ENCODE results near the gene TSACC.
"Not testable (repeated sequence)": the region's sequence is repeated elsewhere in the genome, so short reads cannot be mapped to it uniquely, and the experiment has no call there.

Gene TSACC

GRCh38 chr1:156347331-156347730, 9.0 kb downstream of the TSACC start:
- DNase-seq: no peak

DNA sequence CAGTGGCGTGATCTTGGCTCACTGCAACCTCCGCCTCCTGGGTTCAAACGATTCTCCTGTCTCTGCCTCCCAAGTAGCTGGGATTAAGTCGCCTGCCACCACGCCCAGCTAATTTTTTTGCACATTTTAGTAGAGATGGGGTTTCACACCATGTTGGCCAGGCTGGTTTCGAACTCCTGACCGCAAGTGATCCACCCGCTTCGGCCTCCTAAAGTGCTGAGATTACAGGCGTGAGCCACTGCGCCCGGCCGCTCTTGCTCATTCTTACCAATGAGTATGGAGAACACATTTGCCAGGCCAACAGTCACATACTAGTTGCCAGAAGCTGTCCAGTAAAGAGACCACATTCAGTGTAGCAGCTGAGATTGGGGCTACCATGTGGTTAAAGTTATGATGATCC, 14.2 kb downstream of the TSACC start:
- DNase-seq: not testable (repeated sequence)

DNA sequence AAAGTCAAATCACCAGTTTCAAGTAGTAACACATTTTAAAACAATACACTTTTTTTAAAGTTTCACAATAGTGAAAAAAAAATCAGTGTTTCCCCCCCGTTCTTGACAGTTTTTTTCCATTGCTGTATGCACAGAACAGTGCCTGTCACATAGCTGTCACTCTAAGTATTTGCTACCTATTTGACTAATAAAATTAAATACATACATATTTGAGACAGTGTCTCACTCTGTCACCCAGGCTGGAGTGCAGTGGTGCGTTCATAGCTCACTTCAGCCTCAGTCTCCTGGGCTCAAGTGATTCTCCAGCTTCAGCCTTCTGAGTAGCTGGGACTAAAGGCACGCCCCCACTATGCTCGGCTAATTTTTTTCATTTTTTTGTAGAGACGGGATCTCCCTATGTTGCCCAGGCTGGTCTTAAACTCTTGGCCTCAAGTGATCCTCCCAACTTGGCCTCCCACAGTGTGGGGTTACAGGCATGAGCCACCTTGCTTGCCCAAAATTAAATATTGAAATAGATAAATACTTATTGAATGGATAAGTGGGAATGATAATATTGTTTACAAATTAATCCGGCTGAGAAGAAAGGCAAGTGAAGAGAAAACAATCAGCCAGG, 18.0 kb downstream of the TSACC start:
- no peak for DNase-seq

DNA sequence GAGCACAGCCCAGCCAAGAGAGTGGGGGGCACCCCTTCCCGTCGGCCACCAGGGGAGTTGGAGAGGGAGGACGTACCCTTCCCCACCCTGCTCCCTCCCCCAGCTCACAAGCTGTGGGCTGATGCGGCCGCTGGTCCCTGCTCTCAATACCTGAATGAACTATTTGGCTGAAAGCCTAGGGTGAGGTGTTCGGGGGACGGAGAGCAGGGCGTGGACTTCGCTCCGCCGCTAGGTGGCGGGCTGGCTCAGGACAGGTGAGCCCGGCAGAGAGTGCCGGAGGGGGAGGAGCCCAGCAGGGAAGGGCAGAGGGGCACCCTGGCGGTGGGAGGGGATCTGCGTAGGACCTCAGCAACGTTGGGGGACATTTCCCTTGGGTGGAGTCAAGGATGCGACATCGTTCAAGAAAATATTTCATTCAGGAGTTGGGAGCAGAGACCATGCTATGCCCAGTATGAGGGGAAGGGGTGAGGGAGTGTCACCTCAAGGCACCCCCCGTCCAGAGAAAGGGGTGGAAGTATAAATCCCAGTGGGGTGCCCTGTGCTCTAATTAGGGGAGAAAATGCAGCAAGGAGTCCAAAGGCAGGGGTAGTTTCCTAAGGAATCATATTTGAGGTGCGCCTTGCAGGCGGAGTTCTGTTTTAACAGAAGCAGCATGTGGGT, 18.7 kb downstream of the TSACC start:
- peak; percentile 66 to 89 (median 80) for DNase-seq

GRCh38 chr1:156357977-156358376, 19.7 kb downstream of the TSACC start:
- DNase-seq: no peak

GRCh38 chr1:156358641-156359040, 20.3 kb downstream of the TSACC start:
- DNase-seq: peak in 1 of 3 experiments; percentile 24

- DNase-seq: no peak
Observed at GRCh38 chr1:156359249-156359648, 20.9 kb downstream of the TSACC start.

DNA sequence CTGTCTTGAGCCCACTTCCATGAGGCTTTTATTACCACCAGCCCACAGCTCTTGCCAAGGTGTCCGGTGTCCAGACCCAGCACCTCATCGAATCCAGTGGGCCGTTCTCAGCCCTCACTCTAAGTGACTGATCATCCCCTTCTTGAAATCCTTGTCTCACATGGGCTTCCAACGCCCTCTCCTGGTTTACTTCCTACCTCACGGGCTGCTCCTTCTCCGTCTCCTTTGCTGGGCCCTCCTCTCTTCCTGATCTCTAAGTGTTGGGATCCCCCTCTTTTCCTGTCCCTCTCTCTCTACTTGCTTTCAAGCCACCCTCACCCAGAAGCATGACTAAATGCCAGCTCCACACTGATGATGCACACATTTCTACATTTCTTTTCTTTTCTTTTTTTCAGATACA, 21.6 kb downstream of the TSACC start:
- DNase-seq: no peak

DNA sequence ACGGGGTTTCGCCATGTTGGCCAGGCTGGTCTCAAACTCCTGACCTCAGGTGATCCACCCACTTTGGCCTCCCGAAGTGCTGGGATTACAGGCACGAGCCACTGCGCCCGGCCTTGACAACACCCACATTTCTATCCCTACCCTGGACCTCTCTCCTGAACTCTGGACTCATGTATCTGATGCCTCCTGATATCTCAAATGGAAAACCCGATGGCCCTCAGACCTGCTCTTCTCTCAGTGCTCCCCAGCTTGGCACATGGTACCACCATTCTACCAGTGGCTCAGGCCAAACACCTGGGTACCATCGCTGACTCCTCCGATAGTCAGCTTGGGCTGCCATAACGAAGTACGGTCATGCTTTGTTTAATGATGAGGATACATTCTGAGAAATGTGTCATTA, 22.2 kb downstream of the TSACC start:
- no peak for DNase-seq

GRCh38 chr1:156365754-156366153, 27.4 kb downstream of the TSACC start:
- DNase-seq: no peak

DNA sequence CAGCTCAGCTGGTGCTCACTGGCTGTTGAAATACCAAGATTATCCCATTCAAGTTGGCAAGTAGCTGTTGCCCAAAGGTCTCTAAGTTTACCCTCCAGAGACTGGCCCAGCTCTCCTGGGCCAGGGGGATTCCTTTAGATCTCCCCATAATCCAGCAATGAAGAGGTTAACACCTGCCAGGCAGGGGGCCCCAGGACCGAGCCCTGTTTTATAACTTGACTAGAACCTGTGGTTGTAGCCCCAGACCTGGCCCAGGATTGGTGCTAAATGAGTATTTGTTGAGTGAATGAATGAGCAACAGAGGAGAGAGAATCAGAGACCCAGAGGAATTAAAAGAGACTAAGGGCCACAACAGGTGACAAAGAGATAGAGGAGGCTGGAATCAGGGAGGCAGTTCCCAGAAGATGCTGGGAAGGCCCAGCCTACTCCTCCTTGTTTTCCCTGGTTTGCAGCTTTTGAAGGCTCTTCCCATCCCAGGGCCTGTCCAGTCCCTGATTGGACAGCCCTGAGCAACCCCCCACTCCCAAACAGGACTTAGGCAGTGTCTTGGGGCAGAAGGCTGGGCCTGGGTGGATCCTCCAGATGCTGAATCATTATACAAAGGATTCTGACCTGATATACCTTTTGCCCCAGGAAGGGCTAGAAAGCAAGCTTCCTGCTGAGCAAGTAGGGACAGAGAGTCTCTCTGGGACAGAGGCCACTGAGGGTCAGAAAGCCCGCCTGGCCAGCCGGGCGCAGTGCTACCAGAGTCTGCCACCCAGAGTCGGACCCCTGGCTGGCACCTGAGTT, 28.2 kb downstream of the TSACC start:
- no peak for DNase-seq

DNA sequence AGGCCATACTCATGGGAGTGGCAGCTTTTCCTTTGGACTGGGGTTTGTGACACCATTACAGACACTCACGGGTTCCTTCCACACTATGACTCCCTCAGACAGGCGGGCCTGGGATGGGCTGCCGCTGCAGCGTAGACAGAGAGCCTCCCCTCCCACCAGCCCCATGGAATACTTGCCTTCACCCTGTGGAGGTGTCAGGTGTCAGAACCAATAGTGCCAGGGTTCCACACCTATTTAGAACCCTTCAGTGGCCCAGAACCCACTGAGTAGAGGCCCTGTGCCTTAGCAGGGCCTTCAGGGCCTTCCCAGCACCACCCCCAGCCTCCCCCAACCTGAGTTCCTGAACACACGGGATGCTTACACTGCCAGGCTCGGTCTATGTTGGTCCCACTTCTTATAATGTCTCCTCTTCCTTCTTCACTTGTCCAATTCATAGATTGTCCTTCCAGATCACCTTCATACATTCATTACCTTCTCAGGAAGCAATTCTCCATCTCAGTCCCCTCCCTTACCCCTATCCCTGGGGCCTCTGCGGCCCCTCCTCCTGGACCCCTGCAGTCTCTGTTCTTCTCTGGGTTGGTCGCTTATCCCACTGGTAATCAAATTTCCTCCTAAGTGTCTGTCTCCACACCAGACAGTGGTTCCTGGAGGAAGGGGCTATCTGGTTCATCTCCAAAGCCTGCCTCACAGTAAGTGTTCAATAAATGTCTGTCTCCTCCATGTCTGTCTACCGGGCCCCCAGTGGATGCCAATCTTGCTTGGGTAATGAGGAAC, 29.2 kb downstream of the TSACC start:
- no peak for DNase-seq

DNA sequence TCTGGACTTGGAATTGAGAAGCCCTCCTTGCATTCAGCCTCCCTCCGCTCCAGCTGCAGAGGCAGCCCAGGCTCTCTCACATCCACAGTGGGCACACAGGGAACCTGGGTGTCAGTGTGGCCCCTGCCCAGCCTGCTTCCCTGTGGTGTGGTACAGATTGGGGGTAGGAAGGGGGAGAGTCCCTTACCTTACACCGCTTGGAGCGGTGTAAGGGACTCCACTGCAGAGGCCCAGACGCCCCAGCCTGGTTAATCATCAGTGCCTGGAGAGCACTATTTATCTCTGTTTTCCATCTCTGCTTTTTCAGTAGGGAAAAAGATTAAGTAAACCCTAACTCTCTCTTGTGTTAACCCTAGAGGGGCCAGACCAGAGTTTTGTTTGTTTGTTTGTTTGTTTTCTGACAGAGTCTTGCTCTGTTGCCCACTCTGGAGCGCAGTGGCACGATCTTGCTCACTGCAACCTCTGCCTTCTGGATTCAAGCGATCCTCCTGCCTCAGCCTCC, 29.9 kb downstream of the TSACC start:
- DNase-seq: no peak

GRCh38 chr1:156368889-156369684, 30.8 kb downstream of the TSACC start, which contains the start of gene RHBG:
Gene RHBG (plus strand): TSS chr1:156369211. CDS start chr1:156369250, 39 bp downstream.
- peak; percentile 31 to 81 (median 35) for DNase-seq

GRCh38 chr1:156369685-156370286, 31.5 kb downstream of the TSACC start:
- not testable (repeated sequence) for DNase-seq

DNA sequence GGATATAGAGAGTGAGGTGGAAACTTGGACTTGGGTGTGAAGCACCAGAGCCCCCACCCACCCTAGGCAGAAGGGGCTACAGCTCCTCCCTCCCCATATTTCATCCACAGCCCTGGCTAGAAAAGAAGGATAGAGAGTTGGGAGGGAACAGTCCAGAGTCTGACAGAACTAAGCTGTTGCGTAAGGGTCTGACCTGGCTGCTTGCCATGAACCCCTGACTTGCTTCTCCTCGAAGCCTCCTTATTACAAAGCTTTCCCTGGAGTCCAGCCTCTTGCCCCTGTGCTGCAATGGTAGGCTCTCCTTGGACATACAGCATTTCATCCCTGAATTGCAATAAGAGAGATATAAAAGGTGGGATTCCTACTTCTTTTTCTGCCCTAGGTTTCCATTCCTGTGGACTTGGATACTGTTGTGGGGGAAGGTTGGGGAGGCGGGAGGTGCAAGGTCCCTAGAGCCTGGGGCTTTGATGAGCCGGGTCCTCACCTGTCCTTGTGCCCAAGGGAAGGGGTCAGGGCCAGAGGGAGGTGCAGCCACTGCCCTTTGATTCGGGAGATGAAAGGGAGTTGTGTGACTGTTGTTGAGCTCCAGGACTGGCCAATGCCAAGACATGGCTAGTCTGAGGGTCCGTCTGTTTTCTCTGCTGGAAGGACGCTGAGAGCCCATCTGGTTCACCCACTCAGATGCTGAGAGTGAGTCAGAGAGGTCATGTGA, 33.4 kb downstream of the TSACC start:
- no peak for DNase-seq

GRCh38 chr1:156372265-156372586, 33.9 kb downstream of the TSACC start:
- DNase-seq: no peak

DNA sequence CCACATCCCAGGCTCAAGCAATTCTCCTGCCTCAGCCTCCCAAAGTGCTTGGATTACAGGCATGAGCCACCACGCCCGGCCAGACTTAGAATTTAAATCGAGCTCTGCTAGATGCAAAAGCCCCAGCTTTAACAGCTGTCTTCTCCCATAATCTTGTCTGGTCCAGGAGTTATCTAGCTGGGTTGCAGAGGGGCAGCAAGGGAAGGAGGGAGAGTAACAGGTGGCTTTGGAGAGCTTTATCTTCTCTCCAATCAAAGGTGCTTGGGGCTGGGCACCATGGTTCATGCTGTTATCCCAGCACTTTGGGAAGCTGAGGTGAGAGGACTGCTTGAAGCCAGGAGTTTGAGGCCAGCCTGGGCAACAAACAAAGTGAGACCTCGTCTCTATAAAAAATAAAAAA, 34.5 kb downstream of the TSACC start:
- DNase-seq: no peak

DNA sequence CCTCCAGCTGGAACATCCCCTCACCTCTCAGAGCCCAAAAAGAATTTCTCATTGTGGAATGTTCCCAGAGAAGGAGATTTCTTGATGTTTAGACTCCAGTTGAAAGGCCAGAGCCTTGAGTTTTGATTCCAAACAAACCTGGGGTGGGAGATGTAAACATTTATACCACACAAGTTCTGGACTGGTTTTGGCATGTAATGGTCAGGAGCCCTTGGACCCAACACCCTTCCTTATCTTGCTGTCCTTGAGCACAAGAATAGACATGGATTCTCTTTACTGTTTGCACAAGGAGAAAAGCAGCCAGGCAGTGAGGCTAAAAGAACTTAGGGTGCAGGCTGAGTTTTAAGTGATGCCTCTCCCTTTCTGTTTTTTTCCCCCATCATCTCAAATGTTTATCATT, 35.2 kb downstream of the TSACC start:
- DNase-seq: no peak

DNA sequence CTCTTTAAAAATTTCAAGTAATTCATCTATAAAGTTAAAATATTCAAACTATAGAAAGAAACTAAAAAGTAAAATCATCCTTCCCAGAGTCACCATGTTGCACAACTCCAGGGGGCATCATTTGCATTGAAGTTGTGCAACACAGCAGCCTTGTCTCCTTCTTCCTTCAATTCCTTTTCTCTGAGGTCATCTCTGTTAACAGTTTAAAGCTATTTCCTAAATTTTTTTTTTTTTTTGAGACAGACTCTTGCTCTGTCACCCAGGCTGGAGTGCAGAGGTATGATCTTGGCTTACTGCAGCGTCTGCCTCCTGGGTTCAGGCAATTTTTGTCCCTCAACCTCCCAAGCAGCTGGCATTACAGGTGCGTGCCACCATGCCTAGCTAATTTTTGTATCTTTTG, 37.8 kb downstream of the TSACC start:
- no peak for DNase-seq
